LNCaP clone FGC (cell line): Measurements from ENCODE around the gene SRP9.
"Not testable (repeated sequence)": the region's sequence is repeated elsewhere in the genome, so short reads cannot be mapped to it uniquely, and the experiment has no call there.

Experiments used
- DNase-seq: peaks from one replicate; pipeline ENCODE4 v3.0.0-alpha.2; 2011; ENCODE audit warnings: low read depth
- H3K4me3 ChIP-seq: 2 replicates; pipeline ENCODE4 v1.5.1; 2011; ENCODE audit warnings: mild to moderate bottlenecking, low read depth, low read length, control low read depth
- CTCF ChIP-seq: IDR thresholded peaks from 2 replicates; pipeline ENCODE4 v1.5.1; 2012; ENCODE audit warnings: mild to moderate bottlenecking; ENCODE audit not compliant: control insufficient read depth, insufficient read depth; ENCODE audit errors: extremely low read depth

SRP9 gene

GRCh38 chr1:225813214-225813964, 35.8 kb downstream of the SRP9 start:
- TF ChIP-seq CTCF: no peak
- H3K4me3 ChIP-seq: no peak overlapping the region
- DNase-seq: no peak

GRCh38 chr1:225814381-225814780, 36.8 kb downstream of the SRP9 start:
- no peak for DNase-seq
- H3K4me3 ChIP-seq: no peak overlapping the region
- TF ChIP-seq CTCF: no peak

GRCh38 chr1:225815090-225815489, 37.5 kb downstream of the SRP9 start:
- H3K4me3 ChIP-seq, DNase-seq: not testable (repeated sequence)

GRCh38 chr1:225815526-225816178, 38.0 kb downstream of the SRP9 start:
- H3K4me3 ChIP-seq: no peak overlapping the region
- DNase-seq: no peak
- TF ChIP-seq CTCF: no peak

- no peak for DNase-seq
- H3K4me3 ChIP-seq: no peak overlapping the region
- TF ChIP-seq CTCF: no peak
Observed at GRCh38 chr1:225816643-225817538, 39.3 kb downstream of the SRP9 start.

- peak; percentile 83 for DNase-seq
- no peak for TF ChIP-seq CTCF
- H3K4me3 ChIP-seq: no peak overlapping the region
Observed at GRCh38 chr1:225817611-225818061, 40.0 kb downstream of the SRP9 start.

- no peak overlapping the region for H3K4me3 ChIP-seq
- no peak for DNase-seq
- TF ChIP-seq CTCF: no peak
Observed at GRCh38 chr1:225818229-225818628, 40.6 kb downstream of the SRP9 start.
